PC-3 (cell line): ENCODE results near the gene SRRM2. TPM values are rescaled to one million over a fixed set of nuclear protein-coding genes. Genes with fewer than 3 reads are reported as not detected.

Source experiments
- ATAC-seq: fragments of 200-7000 bp; cut with Tn5 transposase; 2 replicates; pipeline ENCODE4 v1.9.1; 2020; ENCODE audit warnings: mild to moderate bottlenecking, moderate library complexity
- BruUV-seq: library from RNA; stranded (reverse); fragments of 400-500 nt; replicated peaks from 2 replicates; lab custom pipeline; 2021; lab: Mats Ljungman, UMichigan
- CTCF ChIA-PET: fragments of 300-600 bp; sonication (Branson Sonifier 250); formaldehyde crosslinking; loops from one replicate; lab custom pipeline; 2022; ENCODE audit warnings: antibody characterized with exemption; lab: Charles Lee
- POLR2A ChIA-PET: fragments of 300-600 bp; sonication (Branson Sonifier 250); formaldehyde crosslinking; loops from one replicate; lab custom pipeline; 2022; ENCODE audit warnings: antibody characterized with exemption; ENCODE audit not compliant: unreplicated experiment; lab: Charles Lee
- DNase-seq: peaks from one replicate; pipeline ENCODE4 v3.0.0-alpha.2; 2015
- H2AFZ ChIP-seq: fragments of 300-600 bp; sonication (generic); 2 replicates; pipeline ENCODE4 v1.6.0; 2016; ENCODE audit warnings: antibody characterized with exemption, low read length
- H3F3A ChIP-seq: fragments of 300-600 bp; sonication (generic); one replicate; pipeline ENCODE4 v1.6.0; 2017; ENCODE audit warnings: antibody characterized with exemption, low read length, control low read depth, mild to moderate bottlenecking; ENCODE audit not compliant: unreplicated experiment
- H3K27ac ChIP-seq: fragments of 300-600 bp; sonication (generic); 2 replicates; pipeline ENCODE4 v1.5.1; 2016; ENCODE audit warnings: mild to moderate bottlenecking, low read length
- H3K27me3 ChIP-seq: fragments of 300-600 bp; sonication (generic); 2 replicates; pipeline ENCODE4 v1.6.1; 2016; ENCODE audit warnings: low read length, mixed read lengths
- H3K36me3 ChIP-seq: fragments of 300-600 bp; sonication (generic); 2 replicates; pipeline ENCODE4 v1.6.1; 2016; ENCODE audit warnings: low read depth, mixed run types, low read length, mixed read lengths
- H3K4me1 ChIP-seq: fragments of 300-600 bp; sonication (generic); 2 replicates; pipeline ENCODE4 v1.5.1; 2016; ENCODE audit warnings: low read length; ENCODE audit not compliant: insufficient read depth
- H3K4me2 ChIP-seq: fragments of 300-600 bp; sonication (generic); 2 replicates; pipeline ENCODE4 v1.6.0; 2016; ENCODE audit warnings: low read length
- H3K4me3 ChIP-seq: fragments of 300-600 bp; sonication (generic); 2 replicates; pipeline ENCODE4 v1.5.1; 2016; ENCODE audit warnings: mild to moderate bottlenecking, low read length, mixed read lengths
- H3K79me2 ChIP-seq: fragments of 300-600 bp; sonication (generic); 2 replicates; pipeline ENCODE4 v1.6.1; 2017; ENCODE audit warnings: low read length, mixed read lengths
- H3K9ac ChIP-seq: fragments of 300-600 bp; sonication (generic); 2 replicates; pipeline ENCODE4 v1.6.0; 2016; ENCODE audit warnings: mild to moderate bottlenecking, low read length
- H3K9me2 ChIP-seq: fragments of 300-600 bp; sonication (generic); replicated peaks from 2 replicates; pipeline ENCODE4 v1.6.1; 2016; ENCODE audit warnings: mixed run types, low read length, mixed read lengths
- H3K9me3 ChIP-seq: fragments of 300-600 bp; sonication (generic); 2 replicates; pipeline ENCODE4 v1.6.1; 2016; ENCODE audit warnings: low read length, mixed read lengths
- H4K20me1 ChIP-seq: fragments of 300-600 bp; sonication (generic); 2 replicates; pipeline ENCODE4 v1.6.1; 2016; ENCODE audit warnings: low read length, mixed read lengths
- EZH2 ChIP-seq: fragments of 300-600 bp; sonication (generic); IDR thresholded peaks from one replicate; pipeline ENCODE4 v1.6.1; 2017; ENCODE audit warnings: antibody characterized with exemption, mild to moderate bottlenecking, low read length; ENCODE audit not compliant: unreplicated experiment
- EZH2phosphoT487 ChIP-seq: fragments of 300-600 bp; sonication (generic); IDR thresholded peaks from 2 replicates; pipeline ENCODE4 v1.6.1; 2018; ENCODE audit warnings: mild to moderate bottlenecking, antibody characterized with exemption, low read length, borderline replicate concordance
- intact Hi-C: fragments of 100-400 bp; cut with micrococcal nuclease; formaldehyde crosslinking; loops from 2 replicates; pipeline ENCODE4 v1.9.0; 2023
- total RNA-seq: library from RNA; depleted of rRNA; stranded (reverse); fragments of >200 nt; gene quantifications from 2 replicates; pipeline ENCODE4 v1.2.3, GENCODE V29; 2014
- TF ChIP-seq, protein P1 (sequence below): fragments of 300-600 bp; sonication (generic); conservative IDR thresholded peaks from 2 replicates; pipeline ENCODE4 v1.5.1; 2017; ENCODE audit warnings: antibody characterized with exemption, low read depth, mild to moderate bottlenecking, low read length

Gene SRRM2
- total RNA-seq, 1 experiment from 2014 or later: 72.6 TPM

DNA sequence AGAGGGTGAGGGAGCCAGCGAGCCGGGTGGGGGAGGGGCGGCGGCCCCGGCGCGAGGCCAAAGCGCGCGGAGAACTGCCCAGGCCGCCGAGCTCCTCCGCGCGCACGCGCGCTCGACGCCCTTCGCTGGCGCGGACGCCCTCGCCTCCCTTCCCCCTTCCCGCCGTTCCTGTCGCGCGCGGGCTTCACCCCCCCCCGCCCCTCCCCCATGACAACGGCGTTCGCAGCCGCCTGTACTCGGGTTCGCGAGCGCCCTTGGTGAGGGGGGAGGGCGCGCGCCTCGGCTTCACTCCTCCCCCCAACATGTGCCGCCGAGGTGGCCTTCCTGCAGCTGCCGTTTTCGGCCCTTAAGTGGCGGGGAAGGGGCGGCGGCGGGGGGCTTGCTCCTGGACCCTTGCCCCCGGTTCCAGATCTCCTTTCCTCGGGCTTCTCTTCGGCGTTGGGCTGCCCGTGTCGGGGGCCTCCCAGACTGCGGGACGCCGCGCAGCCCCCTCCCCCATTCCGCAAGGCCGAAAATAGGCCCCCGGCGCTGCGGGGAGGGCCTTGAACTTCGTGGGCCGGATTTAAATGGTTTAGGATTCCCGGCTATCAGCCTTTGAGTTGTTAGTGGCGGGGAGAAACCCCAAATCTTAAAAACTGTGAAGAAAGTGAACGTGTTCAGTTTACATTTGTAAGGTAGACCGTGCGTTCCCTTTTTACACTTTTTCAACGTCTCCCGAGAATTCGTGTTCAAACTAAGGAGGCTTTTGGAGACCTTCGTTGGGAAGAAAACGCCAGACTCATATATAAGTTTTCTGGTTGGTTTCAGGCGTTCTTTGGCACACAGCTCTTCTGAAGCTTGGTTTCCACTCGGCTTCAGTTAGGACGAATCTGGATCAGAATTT lies 653 bp downstream of the SRRM2 start:
- peak overlapping the region; percentile 89 for H3K4me3 ChIP-seq
- H3K4me1 ChIP-seq: peaks cover 23% of the 10 kb centered on the region
- peak; percentile 67 for DNase-seq
- peak overlapping the region; percentile 93 for H3K27ac ChIP-seq
- ChIA-PET POLR2A (interaction anchor here (0.6 kb wide), 1 partner anchor 21 kb away, joined by 6 read pairs; no protein-coding TSS in a partner anchor), CTCF (no interaction called here)
- no peak overlapping the region; the same call in 1 of the 2 replicates for H2AFZ ChIP-seq
- H3K9me3 ChIP-seq: no peaks in the 10 kb centered on the region
- intact Hi-C loops: no loop called here
- peak overlapping the region; percentile 98 for H3K4me2 ChIP-seq
- H4K20me1 ChIP-seq: peaks cover 48% of the 10 kb centered on the region
- BruUV-seq: no TSS peak
- peaks cover 66% of the 10 kb centered on the region for H3K79me2 ChIP-seq
- peaks cover 16% of the 10 kb centered on the region for H3K36me3 ChIP-seq
- TF ChIP-seq EZH2phosphoT487: no peak
- TF ChIP-seq, protein P1, sequence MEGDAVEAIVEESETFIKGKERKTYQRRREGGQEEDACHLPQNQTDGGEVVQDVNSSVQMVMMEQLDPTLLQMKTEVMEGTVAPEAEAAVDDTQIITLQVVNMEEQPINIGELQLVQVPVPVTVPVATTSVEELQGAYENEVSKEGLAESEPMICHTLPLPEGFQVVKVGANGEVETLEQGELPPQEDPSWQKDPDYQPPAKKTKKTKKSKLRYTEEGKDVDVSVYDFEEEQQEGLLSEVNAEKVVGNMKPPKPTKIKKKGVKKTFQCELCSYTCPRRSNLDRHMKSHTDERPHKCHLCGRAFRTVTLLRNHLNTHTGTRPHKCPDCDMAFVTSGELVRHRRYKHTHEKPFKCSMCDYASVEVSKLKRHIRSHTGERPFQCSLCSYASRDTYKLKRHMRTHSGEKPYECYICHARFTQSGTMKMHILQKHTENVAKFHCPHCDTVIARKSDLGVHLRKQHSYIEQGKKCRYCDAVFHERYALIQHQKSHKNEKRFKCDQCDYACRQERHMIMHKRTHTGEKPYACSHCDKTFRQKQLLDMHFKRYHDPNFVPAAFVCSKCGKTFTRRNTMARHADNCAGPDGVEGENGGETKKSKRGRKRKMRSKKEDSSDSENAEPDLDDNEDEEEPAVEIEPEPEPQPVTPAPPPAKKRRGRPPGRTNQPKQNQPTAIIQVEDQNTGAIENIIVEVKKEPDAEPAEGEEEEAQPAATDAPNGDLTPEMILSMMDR: no peak
- TF ChIP-seq EZH2: no peak
- H3F3A ChIP-seq: no peaks in the 10 kb centered on the region
- peak overlapping the region; percentile 95 for H3K9ac ChIP-seq
- peak; percentile 55 for ATAC-seq
- H3K27me3 ChIP-seq: no peaks in the 10 kb centered on the region
- H3K9me2 ChIP-seq: no peaks in the 10 kb centered on the region

DNA sequence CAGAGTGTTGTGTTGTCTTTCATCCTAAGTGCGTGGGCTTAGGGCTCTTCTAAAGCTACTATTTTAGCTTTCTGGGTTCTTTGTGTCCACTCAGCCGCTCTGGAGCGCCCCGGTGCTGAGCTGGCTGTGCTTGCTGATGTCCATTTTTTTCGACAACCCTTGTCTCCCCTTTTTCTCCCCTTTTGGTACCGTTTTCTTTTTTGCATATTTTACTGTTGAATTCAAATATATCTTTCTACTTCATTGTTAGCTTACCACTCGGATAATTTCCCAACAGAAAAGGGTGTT lies 1.2 kb downstream of the SRRM2 start:
- Histone ChIP-seq H3K4me3 (peak overlapping the region; percentile 89), H2AFZ (no peak overlapping the region), H3K27me3 (no peaks in the 10 kb centered on the region), H3F3A (no peaks in the 10 kb centered on the region), H3K4me1 (peaks cover 23% of the 10 kb centered on the region), H3K27ac (peak overlapping the region; percentile 93; the same call in 1 of the 2 replicates), H3K9me3 (no peaks in the 10 kb centered on the region), H3K9ac (peak overlapping the region; percentile 95), H4K20me1 (peaks cover 52% of the 10 kb centered on the region), H3K79me2 (peaks cover 71% of the 10 kb centered on the region), H3K9me2 (no peaks in the 10 kb centered on the region), H3K4me2 (peak overlapping the region; percentile 98), H3K36me3 (peaks cover 21% of the 10 kb centered on the region)
- ChIA-PET POLR2A (no interaction called here), CTCF (no interaction called here)
- DNase-seq (no peak), ATAC-seq (no peak)
- BruUV-seq: TSS peak; percentile 44
- intact Hi-C loops: no loop called here
- TF ChIP-seq EZH2: no peak
- no peak for TF ChIP-seq EZH2phosphoT487

DNA sequence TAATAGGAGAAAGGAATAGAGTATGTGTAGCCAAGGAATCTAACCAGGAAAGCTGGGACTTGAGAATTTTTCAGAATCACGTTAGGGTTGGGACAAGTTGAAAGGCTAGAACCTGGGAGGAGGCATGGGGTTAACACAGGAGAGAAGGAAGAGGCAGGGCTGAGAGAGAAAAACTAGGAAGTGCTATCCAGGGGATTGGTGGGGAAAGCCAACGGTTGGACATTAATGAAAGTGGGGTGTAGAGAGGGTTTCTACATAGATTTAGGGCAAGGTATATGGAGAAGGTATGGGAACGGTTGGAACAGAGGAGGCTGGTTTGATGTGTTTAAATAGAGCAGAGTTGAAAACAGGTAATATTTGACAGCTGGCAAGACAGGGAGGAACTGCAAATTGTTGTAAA lies 2.7 kb downstream of the SRRM2 start:
- H3K4me3 ChIP-seq: peak overlapping the region; percentile 89
- peaks cover 60% of the 10 kb centered on the region for H4K20me1 ChIP-seq
- H3K9ac ChIP-seq: peak overlapping the region; percentile 95; the same call in 1 of the 2 replicates
- intact Hi-C loops: no loop called here
- no peak for DNase-seq
- ChIA-PET POLR2A (no interaction called here), CTCF (no interaction called here)
- no peaks in the 10 kb centered on the region for H3K9me2 ChIP-seq
- H3K36me3 ChIP-seq: peaks cover 36% of the 10 kb centered on the region
- no peak overlapping the region for H3K27ac ChIP-seq
- H3K9me3 ChIP-seq: no peaks in the 10 kb centered on the region
- no peaks in the 10 kb centered on the region for H3F3A ChIP-seq
- H3K79me2 ChIP-seq: peaks cover 86% of the 10 kb centered on the region
- H3K27me3 ChIP-seq: no peaks in the 10 kb centered on the region
- BruUV-seq: no TSS peak
- H2AFZ ChIP-seq: no peak overlapping the region
- no peak for TF ChIP-seq EZH2
- TF ChIP-seq, protein P1: no peak
- TF ChIP-seq EZH2phosphoT487: no peak
- H3K4me1 ChIP-seq: peaks cover 23% of the 10 kb centered on the region
- H3K4me2 ChIP-seq: peak overlapping the region; percentile 98
- ATAC-seq: no peak
